Stomach (tissue), 4 donors: ENCODE data around the gene EIPR1.

ENCODE experiments used
- CTCF ChIP-seq, 7 experiments: fragments of 450-650 bp in 4 of 7; fragments of 200-600 bp in 3 of 7; sonication (generic) in 3 of 7; IDR thresholded peaks; one replicate each; pipeline ENCODE4 v1.5.1; 2016 to 2019; ENCODE audit warnings: antibody characterized with exemption in 7 of 7, control low read depth in 2 of 7, mild to moderate bottlenecking in 1 of 7
- EP300 ChIP-seq: sonication (generic); formaldehyde crosslinking; IDR thresholded peaks from one replicate; pipeline ENCODE4 v1.6.1; 2017; ENCODE audit warnings: antibody characterized with exemption

- TF ChIP-seq EP300 (no peak), CTCF (IDR thresholded peaks at IDR 0.05) (no peak)
Measured at GRCh38 chr2:3340144-3340543, 37.5 kb downstream of the EIPR1 start.
